COLO668 (cell line): Measurements from ENCODE around the gene RXRA.

Experiments used
- DNase-seq: peaks from one replicate; lab custom pipeline; 2025; ENCODE audit not compliant: unreplicated experiment; lab: John Stamatoyannopoulos, UW

Gene RXRA

DNA sequence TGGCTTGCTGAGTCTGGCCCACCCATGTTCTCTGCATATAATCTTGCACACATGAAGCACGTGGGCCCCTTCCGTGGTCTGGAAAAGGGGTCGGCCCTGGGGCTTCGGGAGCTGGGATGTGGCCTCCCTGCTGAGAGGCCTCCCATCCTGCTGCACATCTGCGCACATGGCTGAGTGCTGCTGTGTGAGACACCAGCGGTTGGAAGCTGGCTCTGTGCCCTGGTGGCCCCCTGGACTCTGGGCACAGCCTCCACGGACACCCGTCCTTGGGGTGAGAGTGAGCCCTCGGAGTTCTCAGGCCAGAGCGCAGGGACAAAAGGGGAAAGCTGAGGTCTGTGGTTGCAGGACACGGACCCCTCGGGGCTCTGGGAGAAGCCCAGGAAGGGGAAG, 115.8 kb downstream of the RXRA start:
- DNase-seq: no peak

DNA sequence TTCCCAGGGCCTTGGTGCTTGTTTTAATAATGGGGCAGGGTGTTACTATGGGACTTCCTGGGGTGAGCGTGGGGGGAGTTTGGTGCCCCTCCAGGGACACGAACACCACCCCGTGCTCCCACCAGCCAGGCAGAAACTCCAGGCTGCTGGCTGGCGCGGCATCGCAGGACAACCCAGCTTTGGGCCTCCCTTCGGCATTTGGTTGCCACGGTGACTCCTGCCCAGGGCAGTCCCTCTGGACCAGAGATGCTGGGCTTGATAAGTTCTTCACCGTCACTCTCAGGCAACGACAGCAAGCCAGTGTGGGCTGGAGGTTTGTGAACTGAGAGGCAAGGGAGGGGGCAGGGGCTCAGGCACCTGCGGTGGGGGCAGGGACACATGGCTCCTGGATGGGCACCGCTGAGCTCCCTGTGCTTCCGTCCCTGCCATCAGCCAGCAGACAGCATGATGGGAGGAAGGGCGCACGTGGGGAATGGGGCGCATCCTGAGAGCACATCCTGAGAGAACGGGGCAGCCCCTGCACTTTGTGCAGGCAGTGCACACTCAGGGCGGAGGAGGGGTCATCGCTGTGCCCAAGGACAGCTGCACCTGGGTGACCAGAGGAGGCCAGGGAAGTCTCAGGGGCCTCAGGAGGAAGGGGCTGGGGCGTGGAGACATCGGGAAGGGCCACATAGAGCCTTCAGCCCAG, 116.4 kb downstream of the RXRA start:
- DNase-seq: no peak

DNA sequence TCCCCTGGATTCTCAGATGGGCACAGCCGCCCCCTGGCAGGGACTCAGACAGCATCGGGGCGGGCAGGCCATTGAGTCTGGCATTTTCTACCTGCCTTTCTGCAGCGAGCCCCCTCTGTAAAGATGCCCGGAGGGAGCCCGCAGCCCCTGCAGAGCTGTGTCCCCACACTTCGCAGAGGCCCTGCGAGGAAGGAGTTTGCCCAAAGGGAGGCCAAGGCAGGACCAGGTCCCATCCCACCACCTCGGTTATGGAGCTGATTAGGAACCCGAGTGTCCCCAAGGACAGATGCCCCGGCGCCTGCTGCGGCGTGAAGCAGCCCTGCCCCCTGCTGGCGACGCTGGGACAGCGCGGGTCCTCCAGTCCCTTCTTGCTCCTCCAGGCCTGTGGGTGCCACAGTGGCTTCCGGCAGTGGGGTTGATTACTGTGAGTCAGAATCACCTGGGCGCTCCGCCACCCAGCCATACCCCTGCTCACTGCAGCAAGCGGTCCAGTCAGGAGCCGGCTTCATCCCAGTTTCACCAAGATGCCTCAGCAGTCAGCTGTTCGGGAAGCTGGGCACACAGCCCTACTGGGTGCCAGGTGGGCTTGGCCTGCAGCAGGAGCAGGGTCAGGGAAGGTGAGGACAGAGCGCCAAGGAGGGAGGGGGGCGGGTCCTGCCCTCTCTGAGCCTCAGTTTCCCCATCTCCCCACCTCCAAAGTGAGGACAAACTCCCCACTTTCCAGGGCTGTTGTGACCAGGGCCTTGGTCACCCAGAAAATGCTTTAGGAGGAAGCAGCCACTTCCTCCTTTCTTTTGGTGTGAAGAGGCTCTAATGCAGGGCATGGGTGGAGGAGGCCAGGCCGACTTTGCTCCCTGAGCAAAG, 117.2 kb downstream of the RXRA start:
- peak; percentile 70 for DNase-seq

DNA sequence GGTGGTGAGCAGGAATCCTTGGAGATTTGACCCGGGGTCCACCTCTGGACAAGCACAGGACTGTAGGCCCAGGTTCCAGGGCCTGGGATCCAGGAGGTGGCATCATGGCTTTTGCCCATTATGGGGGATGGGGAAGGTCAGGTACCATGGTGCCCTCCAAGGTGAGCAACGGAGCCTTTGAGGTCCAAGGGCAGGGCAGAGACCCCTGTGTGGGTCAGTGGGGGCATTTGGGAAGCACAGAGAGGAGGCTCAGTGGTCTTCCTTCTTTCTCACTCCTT, 117.7 kb downstream of the RXRA start:
- no peak for DNase-seq

DNA sequence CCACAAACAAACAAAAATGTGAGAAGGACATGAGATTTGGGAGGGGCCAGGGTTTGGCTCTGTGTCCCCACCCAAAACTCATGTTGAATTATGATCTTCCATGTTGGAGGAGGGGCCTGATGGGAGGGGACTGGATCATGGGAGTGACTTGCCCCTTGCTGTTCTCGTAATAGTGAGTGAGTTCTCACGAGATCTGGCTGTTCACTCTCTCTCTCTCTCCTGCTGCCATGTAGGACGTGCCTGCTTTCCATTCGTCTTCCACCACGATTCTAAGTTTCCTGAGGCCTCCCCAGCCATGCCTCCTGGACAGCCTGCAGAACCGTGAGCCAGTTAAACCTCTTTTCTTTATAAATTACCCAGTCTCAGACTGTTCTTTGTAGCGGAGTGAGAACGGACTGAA, 118.7 kb downstream of the RXRA start:
- no peak for DNase-seq

DNA sequence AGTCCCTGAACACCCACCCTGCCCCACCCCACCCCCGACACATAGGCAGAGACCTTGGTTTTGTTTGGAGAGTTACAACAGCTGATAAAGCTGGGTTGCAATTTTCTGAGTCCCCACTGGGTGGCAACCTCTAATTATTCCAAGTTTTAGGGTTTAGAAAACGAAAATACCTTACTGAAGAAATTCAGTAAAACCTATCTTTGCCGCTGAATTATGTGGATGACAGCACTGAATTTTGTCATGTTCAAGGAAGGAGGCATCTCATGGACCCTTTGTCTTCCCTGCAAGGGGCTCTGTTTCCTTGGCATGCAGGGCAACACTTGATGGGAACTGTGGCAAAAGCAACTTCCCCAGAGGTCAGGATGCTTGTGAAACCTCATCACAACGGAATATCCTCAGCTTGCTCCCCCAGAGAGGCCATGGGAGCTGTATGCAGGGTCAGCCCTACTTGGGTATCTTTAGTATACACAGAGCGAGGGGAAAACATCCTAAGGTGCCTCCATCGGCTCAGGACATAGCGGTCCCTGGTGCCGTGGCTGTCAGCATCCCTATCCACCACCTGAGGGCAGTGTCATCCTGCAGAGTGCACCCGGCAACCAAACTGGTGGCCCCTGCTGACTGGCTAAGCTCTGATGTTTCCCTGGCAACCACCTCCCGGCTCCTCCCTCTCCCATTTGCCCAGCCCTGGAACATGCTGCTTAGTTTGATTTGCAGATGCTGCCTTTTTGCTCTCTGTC, 123.1 kb downstream of the RXRA start:
- DNase-seq: peak; percentile 25

DNA sequence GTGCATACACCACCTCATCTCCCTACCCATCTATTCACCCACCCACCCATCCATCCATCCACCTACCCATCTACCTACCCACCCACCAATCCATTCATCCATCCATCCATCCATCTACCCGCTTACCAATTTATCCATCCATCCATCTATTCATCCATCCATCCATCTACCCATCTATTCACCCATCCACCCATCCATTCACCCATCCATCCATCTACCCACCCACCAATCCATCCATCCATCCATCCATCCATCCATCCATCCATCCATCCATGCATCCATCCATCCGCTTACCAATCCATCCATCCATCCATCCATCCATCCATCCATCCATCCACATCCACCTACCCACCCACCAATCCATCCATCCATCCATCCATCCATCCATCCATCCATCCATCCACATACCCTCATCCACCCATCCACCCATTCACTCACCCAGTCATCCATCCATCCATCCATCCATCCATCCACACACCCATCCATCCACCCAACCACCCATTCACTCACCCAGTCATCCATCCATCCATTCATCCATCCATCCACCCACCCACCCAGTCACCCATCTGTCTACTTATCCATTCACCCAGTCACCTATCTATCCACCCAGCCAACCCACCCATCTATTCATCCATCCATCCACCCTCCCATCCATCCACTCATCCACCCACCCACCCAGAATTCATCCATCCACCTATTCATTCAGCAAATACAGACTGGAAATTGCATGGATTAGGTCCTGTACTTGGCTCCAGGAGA, 125.6 kb downstream of the RXRA start:
- DNase-seq: no peak

DNA sequence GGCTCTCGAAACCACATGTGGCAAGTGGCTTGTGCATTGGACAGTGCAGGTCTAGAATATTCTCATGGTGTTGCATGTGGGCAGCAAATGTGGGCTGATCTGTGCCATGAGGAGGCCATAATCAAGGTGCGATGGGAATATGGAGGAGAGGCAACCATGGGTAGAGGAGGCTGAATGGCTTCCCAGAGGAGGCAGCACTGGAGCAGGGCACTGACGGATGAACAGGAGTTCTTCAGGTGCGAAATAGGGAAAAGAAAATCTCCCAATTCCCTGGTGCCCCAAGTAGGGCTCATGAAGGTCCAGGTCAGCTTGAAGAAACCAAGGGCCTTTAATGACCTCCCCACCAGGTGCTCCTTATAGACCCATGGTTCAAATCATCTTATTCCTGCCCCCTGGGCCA, 126.5 kb downstream of the RXRA start:
- DNase-seq: no peak

DNA sequence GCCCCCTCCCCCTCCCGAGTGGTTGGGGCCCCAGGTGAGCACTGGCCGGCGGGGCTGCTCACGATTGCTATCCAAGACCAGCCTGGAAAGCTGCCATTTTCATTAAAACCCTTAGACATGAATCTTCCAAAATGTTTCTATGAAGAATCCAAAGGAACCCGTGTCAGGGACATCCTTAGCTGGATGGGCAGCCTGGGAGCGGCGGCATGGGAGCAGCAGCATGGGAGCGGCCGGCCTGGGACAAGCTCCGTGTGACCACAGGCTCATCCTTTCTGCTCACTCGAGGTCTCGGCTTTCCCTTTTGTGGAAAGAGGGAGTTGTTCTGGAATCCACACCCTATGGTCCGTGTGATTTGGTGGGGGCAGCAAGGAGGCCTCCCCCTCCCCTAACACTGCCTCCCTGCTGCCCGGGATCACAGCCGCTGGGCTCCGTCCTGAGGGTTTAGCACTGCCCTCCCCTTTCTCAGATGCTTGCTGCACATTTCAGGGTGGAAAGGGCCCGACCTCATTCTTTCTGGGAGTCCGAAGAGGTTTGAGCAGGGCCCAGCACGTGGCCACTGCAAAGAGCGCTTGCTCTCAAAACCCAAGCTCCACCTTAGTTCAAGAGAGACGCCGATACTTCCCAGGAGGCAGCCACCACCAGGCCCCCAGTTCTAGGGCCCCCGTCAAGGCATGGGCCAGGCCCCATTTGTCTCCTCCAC, 127.7 kb downstream of the RXRA start:
- no peak for DNase-seq

DNA sequence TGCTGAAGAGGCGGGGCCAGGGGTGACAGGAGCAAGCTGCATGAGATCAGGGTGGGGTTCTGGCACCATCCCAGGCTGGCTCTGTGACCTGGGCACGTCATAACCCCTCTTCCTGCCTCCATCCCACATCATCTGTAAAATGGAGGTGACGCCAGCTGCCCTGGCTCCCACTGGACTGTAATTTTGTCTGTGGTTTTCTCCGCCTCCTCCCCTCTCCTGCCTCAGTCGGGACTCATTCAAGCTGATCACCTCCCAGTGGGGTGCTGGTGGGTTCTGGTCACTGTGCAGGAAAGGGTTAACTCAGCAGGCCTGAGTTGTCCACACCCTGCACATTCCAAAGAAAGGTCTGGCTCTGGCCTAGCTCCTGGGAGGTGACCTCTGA, 128.2 kb downstream of the RXRA start:
- no peak for DNase-seq

DNA sequence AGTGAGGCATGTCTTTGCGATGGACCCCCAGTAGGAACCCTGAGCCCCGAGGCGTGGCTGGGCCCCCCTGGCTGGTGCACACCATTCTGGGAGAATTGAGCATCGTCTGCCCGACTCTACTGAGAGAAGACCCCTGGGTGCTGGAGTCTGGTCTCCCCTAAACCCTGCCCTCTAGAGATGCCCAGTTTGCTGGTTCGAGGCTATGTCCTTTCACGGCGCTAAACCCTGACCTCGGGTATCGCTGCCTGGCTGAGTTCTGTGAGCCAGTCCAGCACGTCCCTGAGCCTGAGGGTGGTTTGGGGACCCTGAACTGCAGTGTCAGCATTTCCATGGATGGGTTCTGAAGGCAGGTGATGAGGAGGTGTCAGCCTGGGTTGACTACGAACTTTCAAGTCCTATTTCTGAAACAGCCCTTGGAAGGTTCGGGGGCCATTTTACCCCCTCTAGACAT, 128.8 kb downstream of the RXRA start:
- DNase-seq: no peak

DNA sequence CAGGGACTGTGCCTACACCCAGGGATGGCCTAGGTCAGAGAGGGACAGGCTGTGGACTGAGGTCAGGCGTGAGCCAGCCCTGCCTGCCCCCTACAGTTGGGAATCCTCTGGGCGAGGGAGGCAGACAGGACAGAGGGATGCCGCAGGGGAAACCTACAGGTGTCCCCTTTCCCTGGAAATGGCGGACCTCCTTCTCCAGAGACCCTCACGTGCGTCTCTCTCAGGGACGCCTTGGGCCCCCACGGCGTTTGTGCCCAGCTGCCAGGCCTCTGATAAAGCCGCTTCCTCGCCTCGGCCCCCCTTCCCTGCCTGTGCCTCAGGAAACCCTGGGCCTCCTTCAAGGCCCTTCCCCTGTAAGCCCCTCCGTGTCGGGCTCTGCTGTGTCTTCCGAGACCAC, 129.3 kb downstream of the RXRA start:
- no peak for DNase-seq

DNA sequence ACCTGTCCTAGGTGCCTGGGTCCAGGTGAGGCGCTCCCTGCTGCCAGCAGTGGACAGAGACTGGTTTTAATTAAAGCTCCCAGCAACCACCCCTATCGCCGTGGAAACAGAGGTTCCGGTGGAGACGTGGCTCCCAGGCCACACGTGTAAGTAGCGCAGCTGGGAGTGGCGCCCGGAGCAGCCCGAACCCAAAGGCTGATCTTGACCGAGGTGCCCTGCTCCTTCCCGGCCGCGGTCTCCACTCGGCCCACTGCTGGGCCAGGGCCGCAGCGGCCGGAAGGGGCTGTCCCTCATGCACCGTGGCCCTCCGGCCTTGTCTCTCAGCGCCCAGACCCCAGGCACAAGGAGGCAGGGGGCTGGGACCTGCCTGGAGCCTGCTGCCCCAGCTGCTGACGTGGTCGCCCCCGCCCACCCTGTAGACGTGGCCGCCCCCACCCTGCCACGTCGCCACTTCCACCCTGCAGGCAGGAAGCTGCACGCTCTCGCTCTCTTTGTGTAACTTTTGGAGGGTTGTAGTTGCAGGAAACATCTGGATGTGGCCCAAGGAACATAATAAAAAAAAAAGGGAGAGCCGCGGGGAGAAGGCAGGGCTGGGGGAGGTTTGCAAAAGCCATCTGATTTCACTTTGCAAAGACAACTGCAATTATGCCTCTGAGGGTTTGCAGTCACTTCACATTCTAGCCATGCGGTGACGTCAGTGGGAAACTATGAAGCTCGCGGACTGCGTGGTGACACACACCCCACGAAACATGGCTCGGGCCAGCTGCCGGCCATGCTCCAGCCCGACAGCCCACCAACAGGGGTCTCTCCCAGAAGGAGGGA, 129.9 kb downstream of the RXRA start:
- DNase-seq: no peak

DNA sequence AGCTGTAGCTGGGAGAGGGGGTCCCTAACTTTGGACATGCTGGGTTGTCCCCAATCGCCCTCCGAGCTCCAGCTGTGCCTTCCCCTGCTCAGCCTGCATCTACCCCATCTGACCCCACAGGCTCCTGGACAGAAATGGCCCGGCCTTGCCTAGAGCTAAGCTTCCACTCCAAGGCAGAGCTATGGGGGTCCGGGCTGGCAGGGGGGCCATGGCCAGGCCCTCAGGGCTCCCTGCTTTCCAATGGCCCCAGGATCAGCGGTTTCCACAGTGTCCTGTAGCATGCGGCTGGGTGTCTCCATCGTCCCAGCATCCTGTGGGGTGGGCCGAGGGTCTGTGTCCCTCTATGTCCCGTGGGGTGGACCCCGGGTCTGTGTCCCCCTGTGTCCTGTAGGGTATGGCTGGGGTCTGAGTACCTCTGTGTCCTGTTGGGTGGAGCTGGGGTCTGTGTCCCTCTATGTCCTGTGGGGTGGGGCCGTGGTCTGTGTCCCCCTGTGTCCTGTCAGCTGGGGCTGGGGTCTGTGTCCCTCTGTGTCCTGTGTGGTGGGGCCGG, 130.6 kb downstream of the RXRA start:
- no peak for DNase-seq

DNA sequence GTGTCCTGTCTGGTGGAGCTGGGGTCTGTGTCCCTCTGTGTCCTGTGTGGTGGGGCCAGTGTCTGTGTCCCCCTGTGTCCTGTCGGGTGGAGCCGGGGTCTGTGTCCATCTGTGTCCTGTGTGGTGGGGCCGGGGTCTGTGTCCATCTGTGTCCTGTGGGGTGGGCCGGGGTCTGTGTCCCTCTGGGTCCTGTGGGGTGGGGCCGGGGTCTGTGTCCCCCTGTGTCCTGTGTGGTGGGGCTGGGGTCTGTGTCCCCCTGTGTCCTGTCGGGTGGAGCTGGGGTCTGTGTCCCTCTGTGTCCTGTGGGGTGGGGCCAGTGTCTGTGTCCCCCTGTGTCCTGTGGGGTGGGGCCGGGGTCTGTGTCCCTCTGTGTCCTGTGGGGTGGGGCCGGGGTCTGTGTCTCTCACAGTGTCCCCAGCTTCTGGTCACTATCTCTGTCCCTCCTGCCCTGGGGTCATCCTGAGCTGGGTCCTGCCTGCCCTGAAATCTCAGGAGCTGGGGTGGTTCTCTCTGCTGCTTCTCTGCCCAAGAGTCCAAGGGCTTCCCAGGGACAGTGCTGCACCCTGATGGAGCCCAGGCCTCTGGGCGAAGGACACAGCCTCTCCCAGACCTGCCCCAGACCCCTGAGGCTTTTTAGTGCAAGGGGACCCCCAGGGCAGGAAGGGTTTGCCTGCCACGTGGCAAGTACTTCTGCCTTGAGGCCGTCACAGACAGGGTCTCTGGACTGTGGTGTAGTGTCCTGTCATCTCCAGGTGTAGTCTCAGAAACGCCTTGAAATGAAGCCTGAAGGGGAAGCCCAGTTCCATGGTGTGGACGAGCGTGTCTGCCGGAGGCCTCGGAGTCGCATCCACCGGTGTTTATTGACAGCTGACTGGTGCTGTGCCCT, 131.3 kb downstream of the RXRA start:
- DNase-seq: no peak

DNA sequence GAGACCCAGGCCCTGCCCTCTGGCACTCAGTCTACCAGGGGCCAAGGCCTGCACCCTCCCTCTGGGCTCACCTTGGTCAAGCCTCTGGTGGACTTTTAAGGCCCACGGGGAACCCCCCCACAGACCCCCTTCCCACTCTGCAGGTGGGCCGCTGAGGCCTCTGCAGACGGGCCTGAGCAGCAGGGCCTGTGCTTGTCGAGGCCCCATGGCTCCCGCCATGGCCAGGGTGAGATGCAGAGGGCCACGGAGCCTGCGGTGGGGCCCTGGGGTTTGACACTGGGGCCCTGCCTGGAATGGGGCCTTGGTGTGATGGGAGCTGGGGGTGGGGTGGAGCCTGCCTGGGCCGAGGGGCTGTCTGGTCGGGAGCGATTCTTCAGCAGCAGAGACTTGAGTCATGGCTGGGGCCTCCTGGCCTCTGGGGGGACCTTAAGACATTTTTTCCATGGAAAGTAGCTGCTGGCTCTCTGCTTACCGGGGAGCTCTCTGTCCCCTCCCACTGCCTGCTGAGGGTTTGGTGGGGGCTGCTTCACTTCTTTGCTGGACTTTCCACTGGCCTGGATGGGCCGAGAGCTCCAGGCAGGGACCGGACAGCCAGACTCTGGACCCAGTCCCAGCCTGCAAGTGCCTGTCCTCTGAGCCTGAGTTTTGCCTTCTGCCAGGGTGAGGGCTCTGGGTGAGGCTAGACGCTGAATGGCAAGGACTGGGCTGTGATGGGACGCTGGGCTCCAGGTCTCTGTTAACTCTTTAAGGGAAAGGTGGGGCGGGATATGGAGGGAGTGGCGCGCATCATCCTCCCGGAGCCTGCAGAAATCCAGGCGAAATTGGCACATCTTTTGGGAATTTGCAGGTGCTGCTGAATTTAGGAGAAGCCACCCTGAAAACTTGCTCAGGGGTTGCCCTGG, 132.2 kb downstream of the RXRA start:
- no peak for DNase-seq

DNA sequence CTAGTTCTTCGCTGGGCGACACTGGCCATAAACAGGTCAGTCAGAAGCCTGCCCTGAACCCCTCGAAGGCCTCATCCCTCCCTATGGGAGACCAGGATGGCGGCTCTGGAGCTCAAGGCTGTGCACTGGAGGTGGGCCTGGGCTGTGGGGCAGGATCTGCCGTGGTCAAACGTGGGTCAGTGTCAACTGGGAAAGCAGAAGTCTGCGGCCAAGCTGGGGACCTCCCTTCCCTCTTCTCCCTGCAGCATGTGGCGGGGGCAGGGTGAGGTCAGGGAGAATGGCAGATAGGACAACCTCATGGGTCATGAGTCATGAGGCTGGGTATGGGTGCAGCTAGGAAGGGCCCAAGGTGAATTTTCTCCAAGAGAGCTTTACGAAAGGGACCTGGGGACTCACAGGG, 132.9 kb downstream of the RXRA start:
- DNase-seq: no peak

DNA sequence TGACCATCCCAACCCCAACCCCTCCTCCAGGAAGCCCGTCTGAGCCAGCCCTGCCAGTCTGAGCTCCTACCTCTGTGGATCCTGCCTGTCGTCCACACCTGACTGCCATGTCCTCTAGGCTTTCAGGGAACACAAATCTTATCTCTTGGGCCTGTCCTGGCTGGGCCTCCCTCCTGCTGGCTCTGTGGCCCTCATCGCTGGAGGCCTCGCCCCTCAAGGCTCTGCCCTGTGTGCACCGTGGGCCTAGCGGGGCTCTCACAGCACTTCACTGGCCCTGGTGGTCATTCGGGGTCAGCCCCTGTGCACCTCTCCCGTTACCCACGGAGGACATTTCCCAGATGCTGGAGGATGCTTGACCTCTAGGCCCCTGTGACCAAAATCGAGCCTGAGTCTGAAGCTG, 133.3 kb downstream of the RXRA start:
- DNase-seq: no peak
